HepG2 (cell line): ENCODE measurements around the gene KLF11.

Experiments
- CHD2 ChIP-seq: IDR thresholded peaks from 2 replicates; pipeline ENCODE4 v1.6.1; 2011; ENCODE audit warnings: low read depth, low read length, improper control_type of control experiment
- SIN3B ChIP-seq: fragments of 150-350 bp; IDR thresholded peaks from 2 replicates; pipeline ENCODE4 v1.6.1; 2014; ENCODE audit warnings: low read length

DNA sequence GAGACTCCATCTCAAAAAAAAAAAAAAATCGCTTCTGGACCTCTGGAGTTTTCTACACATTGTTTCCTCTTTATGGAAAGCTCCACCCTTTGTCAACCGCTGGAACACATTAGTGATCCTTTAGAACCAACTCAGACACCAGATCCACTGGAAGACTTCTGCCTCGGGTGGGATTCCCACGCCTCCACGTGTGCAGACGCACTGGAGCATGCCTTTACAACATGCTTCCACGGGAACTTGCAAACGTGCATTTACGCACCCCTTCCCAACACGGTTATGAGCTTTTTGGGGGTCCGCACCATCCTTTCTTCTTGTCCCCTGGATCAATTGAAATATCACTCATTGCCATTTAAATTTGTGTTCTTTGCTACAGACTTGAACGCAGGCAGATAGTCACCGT is 31.8 kb downstream of the KLF11 start:
- TF ChIP-seq SIN3B (no peak), CHD2 (no peak)
